NCI-H446 treated with DMSO at 0.1 percent for 48 hours (cell line): ENCODE measurements around the gene COLEC12.
"Not testable (repeated sequence)": the region's sequence is repeated elsewhere in the genome, so short reads cannot be mapped to it uniquely, and the experiment has no call there.

Experiments used
- DNase-seq: peaks from one replicate; lab custom pipeline; 2025; lab: John Stamatoyannopoulos, UW

COLEC12 gene

GRCh38 chr18:318791-319291 lies 181.7 kb downstream of the COLEC12 start:
- DNase-seq, result no peak

GRCh38 chr18:317618-318017 lies 182.9 kb downstream of the COLEC12 start:
- no peak for DNase-seq

- no peak for DNase-seq
These were observed 184.1 kb downstream of the COLEC12 start for GRCh38 chr18:316393-316792.

DNA sequence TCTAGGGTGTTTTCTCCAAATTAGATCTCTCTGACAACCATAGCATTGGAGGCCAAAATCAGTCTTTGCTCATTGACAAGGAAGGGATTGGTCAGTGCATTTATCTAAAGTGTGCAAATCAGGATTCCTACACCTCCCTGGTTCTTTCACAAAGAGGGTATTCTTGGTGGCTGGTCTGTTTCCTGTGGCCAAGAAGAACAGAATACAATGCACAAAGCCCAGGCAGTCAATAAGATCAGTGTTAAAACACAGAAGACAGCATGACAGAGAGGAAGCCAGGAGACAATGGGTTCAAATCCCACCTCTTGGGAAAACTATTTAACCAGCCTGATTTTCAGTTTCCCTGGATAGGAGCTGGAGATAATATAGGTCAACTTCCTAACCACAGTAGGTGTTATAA lies 186.6 kb downstream of the COLEC12 start:
- no peak for DNase-seq

- no peak for DNase-seq
These were observed 188.1 kb downstream of the COLEC12 start for GRCh38 chr18:312415-312814.

- DNase-seq, result no peak
These were observed 190.5 kb downstream of the COLEC12 start for GRCh38 chr18:310042-310441.

GRCh38 chr18:308086-308485 lies 192.4 kb downstream of the COLEC12 start:
- not testable (repeated sequence) for DNase-seq

GRCh38 chr18:306608-307255 lies 193.8 kb downstream of the COLEC12 start:
- no peak for DNase-seq

DNA sequence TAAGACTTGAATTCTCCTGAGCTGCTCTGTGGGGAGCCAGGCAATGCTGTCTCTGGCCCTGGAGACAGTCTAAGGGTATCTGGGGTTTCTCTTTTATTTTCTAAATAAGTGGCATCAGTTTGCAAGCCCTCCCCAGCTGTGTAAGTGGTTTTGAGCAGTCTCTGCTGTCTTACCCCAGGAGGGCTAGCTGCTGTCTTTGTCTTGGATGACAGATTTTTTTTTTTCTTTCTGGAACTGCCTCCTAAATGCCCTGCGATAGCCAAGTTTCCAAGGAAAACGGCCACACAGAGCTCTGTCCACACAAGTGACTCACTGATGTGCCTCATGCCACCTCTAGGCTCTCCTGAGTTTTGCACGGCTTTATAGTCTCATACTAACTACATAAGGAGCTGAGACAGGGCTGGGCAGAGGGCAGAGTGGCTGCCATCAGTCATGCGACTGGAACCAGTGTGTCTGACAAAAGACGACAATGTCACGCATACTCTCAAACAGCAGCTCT lies 195.4 kb downstream of the COLEC12 start:
- no peak for DNase-seq

- DNase-seq, result no peak
These were observed 196.9 kb downstream of the COLEC12 start for GRCh38 chr18:303607-304006.

- DNase-seq, result no peak
These were observed 197.5 kb downstream of the COLEC12 start for GRCh38 chr18:303011-303410.

- DNase-seq, result no peak
These were observed 198.4 kb downstream of the COLEC12 start for GRCh38 chr18:302097-302496.

GRCh38 chr18:297936-298335 lies 202.6 kb downstream of the COLEC12 start:
- DNase-seq, result no peak

DNA sequence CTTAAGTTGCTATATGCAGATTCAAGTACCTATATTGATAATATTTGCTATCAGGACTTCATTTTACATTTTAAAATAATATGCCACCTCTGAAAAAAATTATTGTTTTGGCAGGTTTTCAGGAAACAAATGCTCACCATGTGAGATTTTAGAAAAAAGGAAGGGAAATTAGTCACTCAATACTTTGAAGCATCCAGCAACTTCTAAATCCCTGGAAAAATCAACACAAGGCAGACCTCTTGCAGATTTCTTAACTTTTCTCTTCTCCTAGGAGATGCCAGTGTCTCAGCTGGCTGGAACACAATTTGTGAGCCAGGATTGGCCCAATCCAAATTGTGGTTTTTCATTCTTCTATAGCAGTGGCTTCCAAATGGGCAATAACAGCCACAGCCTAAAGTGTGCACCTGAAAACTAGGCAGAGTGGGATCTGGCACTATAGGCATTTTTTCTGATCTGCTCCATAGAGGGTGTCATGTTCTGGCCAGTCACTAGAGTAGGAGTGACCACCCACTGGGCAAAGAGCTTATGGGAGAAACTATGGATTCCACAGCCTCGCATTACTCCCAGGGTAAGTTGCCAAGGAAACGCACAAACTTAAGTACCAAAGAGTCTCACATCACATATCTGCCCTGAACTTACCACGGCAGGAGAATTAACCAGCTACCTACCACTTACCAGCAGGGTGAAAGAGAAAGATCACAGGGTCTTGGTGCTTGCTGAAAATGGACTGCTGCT lies 204.6 kb downstream of the COLEC12 start:
- no peak for DNase-seq

GRCh38 chr18:294566-294965 lies 205.9 kb downstream of the COLEC12 start:
- DNase-seq, result no peak

GRCh38 chr18:293536-293935 lies 207.0 kb downstream of the COLEC12 start:
- no peak for DNase-seq

DNA sequence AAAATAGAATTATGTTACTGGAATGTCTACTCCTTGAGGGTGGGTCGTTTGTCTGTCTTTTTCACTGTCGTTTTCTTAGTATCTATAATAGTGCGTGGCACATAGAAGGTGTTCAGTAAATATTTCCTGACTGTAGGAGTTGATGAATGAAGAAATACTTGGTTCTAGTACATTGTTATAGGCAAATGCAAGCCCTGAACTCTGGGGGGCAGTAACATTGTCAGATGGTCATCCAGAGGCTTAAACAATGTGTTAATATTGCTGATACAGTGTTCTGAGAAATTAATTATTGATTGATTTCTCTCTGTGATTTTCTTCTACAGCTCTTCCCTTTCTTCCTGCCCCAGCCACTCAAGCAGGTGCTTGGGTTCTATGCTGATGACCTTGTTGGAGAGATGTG lies 208.2 kb downstream of the COLEC12 start:
- DNase-seq, result no peak

DNA sequence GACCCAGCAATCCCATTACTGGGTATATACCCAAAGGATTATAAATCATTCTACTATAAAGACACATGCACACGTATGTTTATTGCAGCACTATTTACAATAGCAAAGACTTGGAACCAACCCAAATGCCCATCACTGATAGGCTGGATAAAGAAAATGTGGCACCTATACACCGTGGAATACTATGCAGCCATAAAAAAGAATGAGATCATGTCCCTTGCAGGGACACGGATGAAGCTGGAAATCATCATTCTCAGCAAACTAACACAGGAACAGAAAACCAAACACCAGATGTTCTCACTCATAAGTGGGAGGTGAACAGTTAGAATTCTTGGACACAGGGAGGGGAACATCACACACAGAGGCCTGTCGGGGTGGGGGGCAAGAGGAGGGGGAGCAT lies 210.5 kb downstream of the COLEC12 start:
- DNase-seq, result not testable (repeated sequence)

GRCh38 chr18:289026-289425 lies 211.5 kb downstream of the COLEC12 start:
- no peak for DNase-seq

DNA sequence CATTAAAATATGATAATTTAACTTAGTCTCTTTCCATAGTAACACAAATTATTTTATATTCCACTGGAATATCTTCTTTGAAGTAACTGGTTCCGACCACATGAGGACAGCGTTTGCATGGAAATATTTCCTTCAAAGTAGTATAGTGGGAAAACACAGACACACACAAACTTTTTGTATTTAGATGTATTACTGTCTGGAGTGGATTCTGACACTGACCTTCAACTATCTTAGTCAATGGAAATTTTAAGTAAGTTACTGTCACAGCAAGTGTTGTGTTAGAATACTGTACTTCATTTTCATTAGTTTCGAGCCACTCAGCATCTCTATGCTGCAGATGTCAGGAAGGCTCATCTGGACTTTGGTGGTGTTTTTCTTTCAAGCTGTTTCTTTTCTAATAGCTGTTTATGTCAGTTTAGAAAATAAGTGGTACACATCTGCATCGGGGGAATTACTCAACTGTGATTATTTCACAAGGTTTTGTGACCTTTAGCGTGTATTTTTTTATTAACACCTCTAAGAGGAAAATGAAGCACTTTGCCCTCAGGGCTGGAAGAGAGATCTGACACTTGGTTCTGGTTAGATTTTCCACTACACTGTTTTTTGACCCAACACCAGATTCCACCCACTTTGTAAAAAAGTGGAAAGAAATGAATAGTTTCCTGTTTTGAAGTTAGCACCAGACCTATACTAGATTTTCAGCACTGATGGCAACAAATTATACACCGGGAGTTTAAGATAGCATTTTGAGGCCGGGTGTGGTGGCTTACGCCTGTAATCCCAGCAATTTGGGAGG lies 213.8 kb downstream of the COLEC12 start:
- no peak for DNase-seq

DNA sequence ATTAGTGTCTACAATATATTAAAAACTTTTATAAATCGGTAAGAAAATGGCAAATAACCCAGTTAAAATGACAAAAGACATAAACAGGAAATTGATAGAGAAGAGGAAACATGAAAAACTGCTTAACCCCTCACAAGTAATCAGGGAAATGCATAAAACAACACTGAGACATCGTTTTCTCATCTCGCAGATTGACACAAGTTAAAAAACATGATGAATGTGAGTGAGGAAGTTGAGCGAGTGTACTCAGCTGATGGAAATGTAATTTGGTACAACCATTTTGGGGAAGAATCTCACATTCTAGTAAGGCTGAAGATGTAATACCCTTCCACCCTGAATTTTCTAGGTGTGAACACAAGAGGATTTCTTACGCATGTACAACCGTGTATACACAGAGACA lies 214.7 kb downstream of the COLEC12 start:
- no peak for DNase-seq

DNA sequence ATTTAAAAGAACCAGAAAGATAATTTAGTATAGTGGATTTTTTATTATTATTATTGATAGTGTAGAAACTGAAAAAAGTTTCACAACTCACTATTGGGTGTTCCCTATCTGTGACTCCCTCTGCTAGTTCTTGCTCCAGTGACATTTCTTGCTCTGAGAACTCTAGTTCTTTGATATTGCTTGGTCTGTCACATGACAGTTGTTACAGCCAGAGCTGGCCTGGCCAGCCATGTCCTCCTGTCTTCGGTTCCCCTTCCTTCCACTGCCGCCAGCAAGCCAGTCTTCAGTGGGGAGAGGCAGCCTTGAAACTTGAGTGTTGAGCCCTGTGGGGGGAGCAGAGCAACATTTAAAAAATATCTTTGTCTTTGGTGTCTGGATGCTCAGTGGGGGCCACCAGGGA lies 225.0 kb downstream of the COLEC12 start:
- no peak for DNase-seq

- DNase-seq, result no peak
These were observed 226.2 kb downstream of the COLEC12 start for GRCh38 chr18:274313-274712.
